ENCODE measurements around the gene ADAM22.

The ADAM22 gene

DNA sequence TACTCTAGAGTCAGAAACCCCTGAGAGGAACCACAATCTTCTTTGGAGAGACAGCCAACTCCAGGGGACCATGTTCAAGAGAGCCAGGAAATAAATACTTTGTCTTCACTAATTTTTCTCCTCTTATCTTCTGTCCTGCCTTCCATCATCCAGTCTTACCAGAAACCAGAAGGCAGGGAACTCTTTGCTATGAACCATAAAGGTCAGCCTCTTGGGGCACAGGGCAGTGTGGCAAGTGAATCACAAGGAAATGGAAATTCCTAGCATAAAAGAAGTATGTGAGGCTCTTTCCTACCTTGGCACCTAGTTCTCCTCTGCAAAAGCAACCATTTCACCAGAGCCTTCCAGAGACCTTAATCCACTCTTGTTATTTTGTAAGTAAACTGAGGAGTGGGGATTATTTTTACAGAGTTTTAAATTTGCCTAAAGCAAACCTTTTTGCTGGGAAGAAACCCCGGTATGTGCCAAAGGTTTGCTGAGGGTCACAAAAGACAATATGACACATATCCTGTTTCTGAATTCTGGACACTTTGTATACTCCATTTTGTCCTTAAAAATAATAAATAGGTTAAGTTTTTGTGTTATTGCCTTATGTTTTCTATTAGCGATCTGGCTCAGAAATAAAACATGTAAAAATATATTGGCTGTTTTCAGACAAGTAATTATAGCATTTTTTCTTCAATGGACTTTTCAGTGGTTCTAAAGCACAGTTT is 87.1 kb downstream of the ADAM22 start:
- no peak for TF ChIP-seq JUND (IDR thresholded peaks at IDR 0.05; ENCODE audit: low read depth)
- in situ Hi-C loops (cut with HindIII; ENCODE audit: low pct_unique_long_range_greater_than_20kb, low sequenced_read_pairs), result no loop called here
- no peak for DNase-seq (ENCODE audit: low read depth in 1 of 2, low spot score in 1 of 2)

DNA sequence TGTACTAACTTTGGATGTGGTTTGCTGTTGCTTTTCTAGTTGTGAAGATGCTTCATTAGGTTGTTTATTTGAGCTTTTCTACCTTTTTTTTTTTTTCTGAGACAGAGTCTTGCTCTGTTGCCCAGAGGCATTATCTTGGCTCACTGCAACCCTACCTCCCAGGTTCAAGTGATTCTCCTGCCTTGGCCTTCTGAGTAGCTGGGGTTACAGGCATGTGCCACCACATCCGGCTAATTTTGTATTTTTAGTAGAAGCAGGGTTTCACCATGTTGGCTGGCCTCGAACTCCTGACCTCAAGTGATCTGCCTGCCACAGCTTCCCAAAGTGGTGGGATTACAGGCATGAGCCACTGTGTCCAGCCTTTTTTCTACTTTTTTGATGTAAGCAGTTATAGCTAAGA is 93.7 kb downstream of the ADAM22 start:
- in situ Hi-C loops (cut with HindIII; ENCODE audit: low pct_unique_long_range_greater_than_20kb, low sequenced_read_pairs), result no loop called here
- DNase-seq (ENCODE audit: low read depth in 1 of 2, low spot score in 1 of 2), result no peak
- TF ChIP-seq JUND (IDR thresholded peaks at IDR 0.05; ENCODE audit: low read depth), result no peak

DNA sequence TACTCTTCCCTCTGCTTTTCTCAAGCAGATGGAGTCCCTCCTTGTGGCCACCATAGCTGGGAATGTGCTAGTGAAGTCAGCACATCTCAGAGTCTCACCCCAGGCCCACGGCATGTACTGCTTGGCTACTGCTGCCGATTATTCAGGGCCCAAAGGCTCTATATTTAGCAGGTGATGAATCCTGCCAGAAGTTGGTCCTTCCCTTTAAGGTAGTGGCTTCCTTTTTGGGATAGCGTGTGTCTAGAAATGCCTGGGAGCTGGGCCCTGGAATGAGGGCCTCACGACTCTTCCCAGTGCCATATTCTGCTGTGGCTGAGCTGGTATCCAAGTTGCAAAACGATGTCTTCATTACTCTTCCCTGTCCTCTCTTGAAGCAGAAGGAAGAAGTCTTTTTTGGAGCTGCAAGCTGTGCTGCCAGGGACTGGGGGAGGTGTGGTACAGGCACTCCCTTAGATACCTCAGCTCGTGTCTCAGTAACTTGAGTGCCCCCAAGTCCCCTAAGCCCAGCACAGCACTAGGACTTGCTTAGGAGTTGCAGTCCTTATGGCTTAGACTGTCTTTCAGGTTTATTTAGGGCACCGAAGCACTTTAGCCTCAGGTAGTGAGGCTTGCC is 100.1 kb downstream of the ADAM22 start:
- in situ Hi-C loops (cut with HindIII; ENCODE audit: low pct_unique_long_range_greater_than_20kb, low sequenced_read_pairs), result no loop called here
- no peak for DNase-seq (ENCODE audit: low read depth in 1 of 2, low spot score in 1 of 2)
- TF ChIP-seq JUND (IDR thresholded peaks at IDR 0.05; ENCODE audit: low read depth), result no peak

GRCh38 chr7:88037050-88037449 is 103.0 kb downstream of the ADAM22 start:
- in situ Hi-C loops (cut with HindIII; ENCODE audit: low pct_unique_long_range_greater_than_20kb, low sequenced_read_pairs), result no loop called here
- DNase-seq (ENCODE audit: low read depth in 1 of 2, low spot score in 1 of 2), result no peak
- no peak for TF ChIP-seq JUND (IDR thresholded peaks at IDR 0.05; ENCODE audit: low read depth)

- DNase-seq (ENCODE audit: low read depth in 1 of 2, low spot score in 1 of 2), result no peak
These were observed 106.6 kb downstream of the ADAM22 start for GRCh38 chr7:88040694-88041093.

DNA sequence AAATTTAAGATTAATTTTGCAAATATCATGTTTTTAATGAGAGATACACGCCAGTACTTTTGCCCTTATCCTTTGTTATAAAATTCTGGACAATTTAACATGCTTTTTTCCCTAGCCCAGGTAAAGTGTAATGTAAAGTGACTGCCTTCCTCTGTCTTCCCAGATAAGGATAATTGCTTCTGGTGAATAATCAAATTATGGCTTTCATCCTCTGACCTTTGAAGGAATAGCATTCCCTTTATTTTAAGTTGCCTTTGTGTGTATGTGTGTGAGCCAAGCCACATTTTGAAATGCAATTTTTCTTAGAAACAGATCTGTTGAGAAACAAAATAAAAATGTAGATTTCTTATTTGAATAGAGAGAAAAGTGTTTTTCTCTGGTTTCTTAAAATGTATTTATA is 107.5 kb downstream of the ADAM22 start:
- in situ Hi-C loops (cut with HindIII; ENCODE audit: low pct_unique_long_range_greater_than_20kb, low sequenced_read_pairs), result no loop called here
- no peak for DNase-seq (ENCODE audit: low read depth in 1 of 2, low spot score in 1 of 2)
- no peak for TF ChIP-seq JUND (IDR thresholded peaks at IDR 0.05; ENCODE audit: low read depth)

More at GRCh38 chr7:88040694-88041093, 106.6 kb downstream of the ADAM22 start:
- in situ Hi-C loops (cut with HindIII; ENCODE audit: low pct_unique_long_range_greater_than_20kb, low sequenced_read_pairs), result no loop called here
- no peak for TF ChIP-seq JUND (IDR thresholded peaks at IDR 0.05; ENCODE audit: low read depth)

- DNase-seq (ENCODE audit: low read depth in 1 of 2, low spot score in 1 of 2), result no peak
- in situ Hi-C loops (cut with HindIII; ENCODE audit: low pct_unique_long_range_greater_than_20kb, low sequenced_read_pairs), result no loop called here
- TF ChIP-seq JUND (IDR thresholded peaks at IDR 0.05; ENCODE audit: low read depth), result no peak
These were observed 108.1 kb downstream of the ADAM22 start for GRCh38 chr7:88042157-88042556.

DNA sequence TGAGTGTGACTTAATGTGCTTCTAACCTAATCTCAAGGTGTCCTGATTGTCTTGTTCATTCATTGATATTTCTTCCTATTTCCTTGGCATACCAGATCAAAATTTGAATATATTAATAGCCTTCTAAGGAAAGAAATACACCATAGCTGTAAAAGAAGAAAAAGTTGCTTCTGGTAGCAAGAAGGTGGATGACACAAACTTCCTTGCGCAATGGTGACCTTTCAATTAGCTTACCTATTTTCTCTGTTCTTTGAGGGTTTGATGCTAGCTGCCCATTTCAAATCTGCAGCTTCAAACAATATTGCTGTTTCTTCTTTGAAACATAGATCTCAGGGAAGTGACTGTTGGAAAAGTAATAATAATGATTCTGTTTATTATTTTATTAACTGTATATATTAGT is 108.8 kb downstream of the ADAM22 start:
- in situ Hi-C loops (cut with HindIII; ENCODE audit: low pct_unique_long_range_greater_than_20kb, low sequenced_read_pairs), result no loop called here
- no peak for DNase-seq (ENCODE audit: low read depth in 1 of 2, low spot score in 1 of 2)

GRCh38 chr7:88044069-88044468 is 110.0 kb downstream of the ADAM22 start:
- no peak for TF ChIP-seq JUND (IDR thresholded peaks at IDR 0.05; ENCODE audit: low read depth)

More for the DNA sequence above, 108.8 kb downstream of the ADAM22 start:
- TF ChIP-seq JUND (IDR thresholded peaks at IDR 0.05; ENCODE audit: low read depth), result no peak

GRCh38 chr7:88046839-88047573 is 113.0 kb downstream of the ADAM22 start:
- TF ChIP-seq JUND (IDR thresholded peaks at IDR 0.05; ENCODE audit: low read depth), result no peak
- in situ Hi-C loops (cut with HindIII; ENCODE audit: low pct_unique_long_range_greater_than_20kb, low sequenced_read_pairs), result no loop called here
- no peak for DNase-seq (ENCODE audit: low read depth in 1 of 2, low spot score in 1 of 2)

More at GRCh38 chr7:88044069-88044468, 110.0 kb downstream of the ADAM22 start:
- in situ Hi-C loops (cut with HindIII; ENCODE audit: low pct_unique_long_range_greater_than_20kb, low sequenced_read_pairs), result no loop called here
- DNase-seq (ENCODE audit: low read depth in 1 of 2, low spot score in 1 of 2), result no peak

- no peak for DNase-seq (ENCODE audit: low read depth in 1 of 2, low spot score in 1 of 2)
- no peak for TF ChIP-seq JUND (IDR thresholded peaks at IDR 0.05; ENCODE audit: low read depth)
- in situ Hi-C loops (cut with HindIII; ENCODE audit: low pct_unique_long_range_greater_than_20kb, low sequenced_read_pairs), result no loop called here
These were observed 123.6 kb downstream of the ADAM22 start for GRCh38 chr7:88057655-88058054.

- in situ Hi-C loops (cut with HindIII; ENCODE audit: low pct_unique_long_range_greater_than_20kb, low sequenced_read_pairs), result no loop called here
- no peak for TF ChIP-seq JUND (IDR thresholded peaks at IDR 0.05; ENCODE audit: low read depth)
- no peak for DNase-seq (ENCODE audit: low read depth in 1 of 2, low spot score in 1 of 2)
These were observed 128.2 kb downstream of the ADAM22 start for GRCh38 chr7:88062238-88062637.

GRCh38 chr7:88069093-88069492 is 135.0 kb downstream of the ADAM22 start:
- no peak for DNase-seq (ENCODE audit: low read depth in 1 of 2, low spot score in 1 of 2)
- TF ChIP-seq JUND (IDR thresholded peaks at IDR 0.05; ENCODE audit: low read depth), result no peak
- in situ Hi-C loops (cut with HindIII; ENCODE audit: low pct_unique_long_range_greater_than_20kb, low sequenced_read_pairs), result no loop called here
